Peyer's patch (tissue), 4 donors: Measurements from ENCODE around the gene CFAP73.

Experiments
- POLR2A ChIP-seq, 2 donors: fragments of 450-650 bp; IDR thresholded peaks; one replicate each; pipeline ENCODE4 v1.5.1; 2017; ENCODE audit warnings: antibody characterized with exemption in 2 of 2, mild to moderate bottlenecking in 2 of 2, moderate library complexity in 2 of 2
- TF ChIP-seq, protein P1 (sequence below), 6 experiments: fragments of 450-650 bp in 4 of 6; fragments of 200-600 bp in 2 of 6; sonication (generic) in 1 of 6; IDR thresholded peaks; one replicate each; pipeline ENCODE4 v1.5.1; 2017 to 2019; ENCODE audit warnings: antibody characterized with exemption in 6 of 6, mild to moderate bottlenecking in 3 of 6, moderate library complexity in 1 of 6

GRCh38 chr12:113203852-113204760 lies 54.6 kb downstream of the CFAP73 start:
- TF ChIP-seq, protein P1, sequence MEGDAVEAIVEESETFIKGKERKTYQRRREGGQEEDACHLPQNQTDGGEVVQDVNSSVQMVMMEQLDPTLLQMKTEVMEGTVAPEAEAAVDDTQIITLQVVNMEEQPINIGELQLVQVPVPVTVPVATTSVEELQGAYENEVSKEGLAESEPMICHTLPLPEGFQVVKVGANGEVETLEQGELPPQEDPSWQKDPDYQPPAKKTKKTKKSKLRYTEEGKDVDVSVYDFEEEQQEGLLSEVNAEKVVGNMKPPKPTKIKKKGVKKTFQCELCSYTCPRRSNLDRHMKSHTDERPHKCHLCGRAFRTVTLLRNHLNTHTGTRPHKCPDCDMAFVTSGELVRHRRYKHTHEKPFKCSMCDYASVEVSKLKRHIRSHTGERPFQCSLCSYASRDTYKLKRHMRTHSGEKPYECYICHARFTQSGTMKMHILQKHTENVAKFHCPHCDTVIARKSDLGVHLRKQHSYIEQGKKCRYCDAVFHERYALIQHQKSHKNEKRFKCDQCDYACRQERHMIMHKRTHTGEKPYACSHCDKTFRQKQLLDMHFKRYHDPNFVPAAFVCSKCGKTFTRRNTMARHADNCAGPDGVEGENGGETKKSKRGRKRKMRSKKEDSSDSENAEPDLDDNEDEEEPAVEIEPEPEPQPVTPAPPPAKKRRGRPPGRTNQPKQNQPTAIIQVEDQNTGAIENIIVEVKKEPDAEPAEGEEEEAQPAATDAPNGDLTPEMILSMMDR (IDR thresholded peaks at IDR 0.05): no peak
- TF ChIP-seq POLR2A (IDR thresholded peaks at IDR 0.05): no peak
